ENCODE data around the gene RNF133.

RNF133 gene

DNA sequence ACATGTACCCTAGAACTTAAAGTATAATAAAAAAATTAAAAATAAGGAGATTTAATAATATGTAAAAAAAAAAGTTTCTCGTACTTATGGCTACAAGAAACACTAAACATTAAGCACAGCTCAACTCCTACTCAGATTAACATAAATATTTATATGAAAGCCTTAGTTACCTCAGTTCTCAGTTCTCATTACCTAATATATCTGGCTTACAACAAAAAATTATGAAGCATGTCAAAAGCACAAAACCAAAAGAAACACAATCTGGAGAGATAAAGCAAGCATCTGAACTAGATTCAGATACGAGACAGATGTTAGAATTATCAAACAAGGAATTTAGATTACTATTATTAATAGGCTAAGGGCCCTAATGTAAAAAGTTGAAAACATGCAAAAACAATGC, 40.1 kb downstream of the RNF133 start:
- DNase-seq, result no peak
- in situ Hi-C loops (cut with HindIII; ENCODE audit: low pct_ligation_motif_present, low pct_unique_long_range_greater_than_20kb, low sequenced_read_pairs), result no loop called here

DNA sequence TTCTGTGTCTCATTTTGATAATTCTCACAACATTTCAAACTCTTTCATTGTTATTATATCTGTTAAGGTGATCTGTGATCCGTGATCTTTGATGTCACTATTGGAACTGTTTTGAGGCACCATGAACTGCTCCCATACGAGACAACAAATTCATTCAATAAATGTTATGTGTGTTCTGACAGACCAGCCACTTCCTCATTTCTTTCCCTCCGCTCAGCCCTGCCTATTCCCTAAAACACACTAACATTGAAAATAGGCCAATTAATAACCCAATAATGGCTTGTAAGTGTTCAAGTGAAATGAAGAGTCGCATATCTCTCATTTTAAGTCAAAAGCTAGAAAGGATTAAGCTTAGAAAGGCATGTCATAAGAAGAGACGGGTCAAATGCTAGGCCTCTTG, 45.2 kb downstream of the RNF133 start:
- in situ Hi-C loops (cut with HindIII; ENCODE audit: low pct_ligation_motif_present, low pct_unique_long_range_greater_than_20kb, low sequenced_read_pairs), result no loop called here

DNA sequence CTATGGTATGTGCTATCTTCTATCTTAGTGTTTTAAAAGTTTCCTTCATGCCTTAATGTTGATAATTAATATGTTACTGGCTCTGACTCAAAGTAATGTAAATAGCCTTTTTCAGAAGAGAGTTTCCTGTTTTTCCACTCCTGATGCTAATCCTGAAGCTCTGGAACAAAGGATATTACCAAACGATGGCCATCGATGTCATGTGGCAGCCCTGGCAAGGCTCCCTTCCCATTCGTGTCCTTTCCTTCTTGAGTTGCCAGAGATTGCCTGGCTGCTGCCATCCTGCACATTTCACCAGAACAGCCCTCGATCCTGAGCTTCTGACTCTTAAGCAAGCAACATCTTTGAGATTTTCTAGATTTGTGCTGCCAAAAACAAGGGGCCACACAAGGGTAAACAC, 46.0 kb downstream of the RNF133 start:
- in situ Hi-C loops (cut with HindIII; ENCODE audit: low pct_ligation_motif_present, low pct_unique_long_range_greater_than_20kb, low sequenced_read_pairs), result no loop called here
- DNase-seq, result no peak

More for the DNA sequence above, 45.2 kb downstream of the RNF133 start:
- DNase-seq, result no peak

DNA sequence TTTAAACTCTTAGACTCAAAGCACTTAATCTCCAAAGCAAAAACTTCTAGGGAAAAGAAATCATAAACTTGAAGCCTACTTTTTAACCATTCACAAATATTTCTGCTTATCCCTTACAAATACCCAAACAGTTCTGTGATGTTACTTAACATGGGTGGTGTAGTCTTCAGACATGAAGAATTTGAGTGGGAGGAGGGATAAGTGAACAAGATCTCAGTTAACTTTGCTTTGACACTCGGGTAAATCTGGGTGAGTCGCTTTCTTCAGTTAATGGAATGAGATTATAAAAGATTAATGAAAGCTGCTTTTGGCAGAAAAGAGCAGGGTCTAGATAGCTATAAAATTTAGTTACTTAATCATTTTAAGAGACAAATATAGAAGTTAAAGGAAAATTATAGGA, 47.5 kb downstream of the RNF133 start:
- in situ Hi-C loops (cut with HindIII; ENCODE audit: low pct_ligation_motif_present, low pct_unique_long_range_greater_than_20kb, low sequenced_read_pairs), result no loop called here
- DNase-seq, result no peak
